GM12872 (cell line): Measurements from ENCODE around the gene HRG.

Experiments used
- TF ChIP-seq, protein P1 (sequence below): IDR thresholded peaks from 3 replicates; pipeline ENCODE4 v1.5.1; 2011; ENCODE audit warnings: low read depth, mild to moderate bottlenecking, low read length, moderate library complexity; ENCODE audit not compliant: insufficient read depth

HRG gene

DNA sequence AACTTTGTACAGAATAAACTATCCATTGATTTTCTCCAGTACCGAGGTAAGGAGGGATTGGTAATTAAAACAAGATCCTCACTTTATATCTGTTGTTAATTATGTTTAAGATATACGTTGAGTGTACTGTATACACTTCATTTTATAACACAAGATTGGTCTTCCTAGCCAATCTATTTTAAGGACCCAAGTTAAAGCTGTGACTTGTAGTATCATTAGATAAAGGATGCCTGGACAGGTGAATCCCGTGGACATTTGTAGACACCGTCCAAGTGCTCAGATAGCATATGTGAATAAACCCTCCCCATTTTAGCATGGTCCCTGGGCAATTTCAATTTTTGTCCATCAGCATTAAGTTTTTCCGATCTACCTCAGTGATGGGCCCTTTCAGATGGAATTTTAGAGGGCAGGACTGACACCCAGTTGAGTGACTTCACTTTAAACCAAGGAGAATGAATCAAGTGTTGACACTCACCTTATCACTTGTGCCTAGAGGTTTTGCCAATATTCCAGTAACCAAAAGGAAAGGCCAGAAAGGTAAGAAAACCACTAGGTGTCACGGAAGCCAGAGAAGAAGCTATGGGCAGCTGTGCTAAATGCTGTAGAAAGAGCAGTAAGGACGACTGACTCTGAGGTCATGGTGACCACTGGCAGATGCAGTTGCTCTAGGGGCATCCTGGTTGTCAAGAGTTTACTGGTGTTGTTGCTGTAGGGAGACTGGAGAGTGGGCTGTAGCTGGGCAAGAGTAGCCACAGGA is 43.7 kb upstream of the HRG start:
- TF ChIP-seq, protein P1, sequence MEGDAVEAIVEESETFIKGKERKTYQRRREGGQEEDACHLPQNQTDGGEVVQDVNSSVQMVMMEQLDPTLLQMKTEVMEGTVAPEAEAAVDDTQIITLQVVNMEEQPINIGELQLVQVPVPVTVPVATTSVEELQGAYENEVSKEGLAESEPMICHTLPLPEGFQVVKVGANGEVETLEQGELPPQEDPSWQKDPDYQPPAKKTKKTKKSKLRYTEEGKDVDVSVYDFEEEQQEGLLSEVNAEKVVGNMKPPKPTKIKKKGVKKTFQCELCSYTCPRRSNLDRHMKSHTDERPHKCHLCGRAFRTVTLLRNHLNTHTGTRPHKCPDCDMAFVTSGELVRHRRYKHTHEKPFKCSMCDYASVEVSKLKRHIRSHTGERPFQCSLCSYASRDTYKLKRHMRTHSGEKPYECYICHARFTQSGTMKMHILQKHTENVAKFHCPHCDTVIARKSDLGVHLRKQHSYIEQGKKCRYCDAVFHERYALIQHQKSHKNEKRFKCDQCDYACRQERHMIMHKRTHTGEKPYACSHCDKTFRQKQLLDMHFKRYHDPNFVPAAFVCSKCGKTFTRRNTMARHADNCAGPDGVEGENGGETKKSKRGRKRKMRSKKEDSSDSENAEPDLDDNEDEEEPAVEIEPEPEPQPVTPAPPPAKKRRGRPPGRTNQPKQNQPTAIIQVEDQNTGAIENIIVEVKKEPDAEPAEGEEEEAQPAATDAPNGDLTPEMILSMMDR, result no peak

DNA sequence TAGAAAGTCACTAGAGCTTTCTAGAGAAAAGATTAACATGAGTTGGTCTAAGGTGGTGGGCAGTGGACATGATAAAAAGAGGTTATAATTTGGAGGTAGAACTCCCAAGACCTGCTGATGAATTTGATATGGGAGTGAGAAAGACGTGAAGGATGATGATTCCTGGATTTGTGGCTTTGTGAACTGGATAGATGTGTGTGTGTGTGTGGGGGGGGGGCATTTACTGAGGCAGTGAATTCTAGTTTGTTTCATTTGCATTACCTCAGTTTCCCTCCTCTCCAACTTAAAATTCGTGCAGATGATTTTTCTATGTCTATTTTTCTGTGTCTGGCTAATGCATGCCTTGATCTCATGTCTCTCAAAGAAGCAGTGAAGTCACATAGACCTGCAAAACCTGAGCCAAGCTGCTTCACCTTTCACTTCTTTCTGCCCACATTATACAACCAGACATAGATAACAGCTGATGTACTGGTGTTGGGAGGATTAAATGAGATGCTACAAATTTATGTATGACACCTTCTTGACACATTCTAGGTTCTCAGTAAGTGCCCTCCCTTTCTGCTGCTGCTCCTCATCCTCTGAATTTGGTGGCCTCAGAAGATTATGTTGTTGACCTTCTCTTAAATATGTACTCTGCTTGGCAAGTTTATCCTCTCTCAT is 43.0 kb upstream of the HRG start:
- TF ChIP-seq, protein P1, result no peak

DNA sequence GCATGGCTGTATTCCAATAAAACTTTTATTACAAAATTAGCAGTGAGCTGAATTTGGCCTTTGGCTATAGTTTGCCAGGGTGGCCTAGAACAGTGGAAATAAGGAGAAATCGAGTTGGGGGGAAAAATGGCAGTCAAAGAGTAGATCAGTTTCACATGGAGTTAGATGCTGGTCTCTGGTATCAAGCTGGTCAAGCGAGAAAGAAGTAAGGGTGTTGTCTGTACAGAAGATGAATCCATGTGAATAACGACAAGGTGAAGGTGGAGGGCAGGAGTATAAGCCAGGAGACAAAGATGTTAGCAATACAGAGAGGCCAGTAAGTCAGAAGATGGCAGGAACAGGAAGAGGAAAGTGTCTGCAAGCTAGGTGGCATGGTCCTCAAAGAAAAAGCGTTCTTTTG is 41.2 kb upstream of the HRG start:
- TF ChIP-seq, protein P1, result no peak

DNA sequence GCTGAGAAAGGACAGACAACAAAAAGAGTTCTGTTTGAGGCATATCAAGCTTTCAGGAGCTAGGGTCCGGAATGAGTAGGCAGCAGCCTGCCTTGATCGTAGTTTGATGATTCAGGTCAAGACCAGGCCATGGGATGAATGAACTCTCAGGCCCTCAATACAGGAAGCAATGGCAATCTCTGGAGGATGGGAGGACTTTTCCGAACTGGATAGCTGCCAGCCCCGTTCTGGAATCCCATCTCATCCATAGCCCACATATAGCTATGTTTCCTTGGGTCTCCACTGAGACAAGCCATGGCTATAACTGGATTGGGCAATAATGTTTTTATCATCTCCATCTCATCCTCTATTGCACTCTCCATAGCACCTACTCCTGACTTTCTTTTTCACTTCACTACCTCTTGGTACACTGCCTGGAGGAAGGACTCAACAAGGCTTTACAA is 40.2 kb upstream of the HRG start:
- TF ChIP-seq, protein P1, result no peak

DNA sequence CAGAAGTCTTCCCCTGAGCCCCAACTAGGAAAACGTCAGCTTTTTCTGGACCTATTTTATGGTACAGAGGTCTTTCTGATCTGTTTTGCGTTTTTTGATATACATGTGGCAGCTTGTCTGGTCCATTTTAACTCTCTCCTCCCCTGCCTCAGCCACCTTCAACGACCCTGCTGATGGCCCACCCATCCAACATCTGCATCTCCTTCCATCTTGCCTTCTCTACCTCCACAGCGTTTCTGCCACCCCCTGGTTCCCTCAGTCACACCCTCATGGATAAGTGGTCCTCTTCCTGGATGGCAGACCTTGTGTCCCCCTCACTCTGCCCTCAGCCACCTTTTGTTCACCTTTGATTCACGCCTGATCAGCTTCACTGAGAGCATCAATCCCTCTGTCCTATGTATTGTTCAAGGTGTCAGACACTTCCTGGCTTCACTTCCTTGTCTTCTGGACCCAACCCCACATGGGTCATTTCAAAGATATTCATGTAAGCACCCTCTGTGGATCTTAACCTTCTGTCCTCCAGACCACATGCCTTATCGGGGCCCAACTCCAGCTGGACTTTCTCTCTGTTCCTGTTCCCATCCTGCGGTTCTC is 39.5 kb upstream of the HRG start:
- TF ChIP-seq, protein P1, result no peak

DNA sequence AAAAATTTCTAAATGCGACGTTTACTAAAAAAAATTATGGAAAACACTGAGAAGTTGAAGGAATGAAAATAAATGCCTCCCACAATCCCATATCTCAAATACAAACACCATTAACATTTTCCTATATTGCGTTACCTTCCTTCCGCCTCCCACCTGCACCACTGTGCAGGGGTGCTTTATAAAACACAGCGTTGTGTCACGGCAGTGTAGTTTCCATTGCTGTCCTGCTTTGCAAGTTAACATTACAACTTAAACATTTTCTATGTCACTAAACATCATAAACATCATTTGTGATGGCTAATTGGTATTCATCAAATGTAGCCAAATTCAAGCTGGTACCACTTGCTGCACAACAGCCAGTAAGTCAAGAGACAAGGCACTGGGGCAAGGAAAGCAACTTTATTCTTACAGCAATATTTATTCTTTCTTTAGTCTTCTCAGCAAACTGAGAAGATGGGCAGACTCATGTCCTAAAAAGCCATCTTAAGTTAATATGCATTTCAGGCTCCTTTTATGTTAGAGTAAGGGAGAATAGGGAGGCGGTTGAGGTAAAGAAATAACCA is 37.9 kb upstream of the HRG start:
- TF ChIP-seq, protein P1, result no peak

DNA sequence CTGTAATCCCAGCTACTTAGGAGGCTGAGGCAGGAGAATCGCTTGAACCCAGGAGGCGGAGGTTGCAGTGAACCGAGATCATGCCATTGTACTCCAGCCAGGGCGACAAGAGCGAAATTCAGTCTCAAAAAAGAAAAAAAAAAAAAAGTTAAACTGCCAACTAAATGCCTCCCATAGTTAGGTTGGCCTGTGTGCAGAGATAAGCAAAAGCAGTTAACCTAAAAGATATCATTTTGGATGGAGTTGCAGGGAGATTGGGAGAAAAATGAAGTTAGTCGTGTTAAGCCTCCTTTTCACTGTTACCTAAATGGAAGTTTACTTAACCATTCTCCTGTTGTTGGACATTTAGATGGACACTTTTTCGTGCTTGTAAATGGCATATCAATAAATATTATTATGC is 37.1 kb upstream of the HRG start:
- TF ChIP-seq, protein P1, result no peak
